Measurements from ENCODE around the gene LBHD2. TPM values are rescaled to one million over a fixed set of nuclear protein-coding genes. Genes with fewer than 3 reads are reported as not detected.

LBHD2 gene
- total and polyA plus RNA-seq, 2 of the 13 experiments (the other 11 are each of a cell fraction or from before 2014, with no cell fraction given), result 0.67 to 1.00 TPM

DNA sequence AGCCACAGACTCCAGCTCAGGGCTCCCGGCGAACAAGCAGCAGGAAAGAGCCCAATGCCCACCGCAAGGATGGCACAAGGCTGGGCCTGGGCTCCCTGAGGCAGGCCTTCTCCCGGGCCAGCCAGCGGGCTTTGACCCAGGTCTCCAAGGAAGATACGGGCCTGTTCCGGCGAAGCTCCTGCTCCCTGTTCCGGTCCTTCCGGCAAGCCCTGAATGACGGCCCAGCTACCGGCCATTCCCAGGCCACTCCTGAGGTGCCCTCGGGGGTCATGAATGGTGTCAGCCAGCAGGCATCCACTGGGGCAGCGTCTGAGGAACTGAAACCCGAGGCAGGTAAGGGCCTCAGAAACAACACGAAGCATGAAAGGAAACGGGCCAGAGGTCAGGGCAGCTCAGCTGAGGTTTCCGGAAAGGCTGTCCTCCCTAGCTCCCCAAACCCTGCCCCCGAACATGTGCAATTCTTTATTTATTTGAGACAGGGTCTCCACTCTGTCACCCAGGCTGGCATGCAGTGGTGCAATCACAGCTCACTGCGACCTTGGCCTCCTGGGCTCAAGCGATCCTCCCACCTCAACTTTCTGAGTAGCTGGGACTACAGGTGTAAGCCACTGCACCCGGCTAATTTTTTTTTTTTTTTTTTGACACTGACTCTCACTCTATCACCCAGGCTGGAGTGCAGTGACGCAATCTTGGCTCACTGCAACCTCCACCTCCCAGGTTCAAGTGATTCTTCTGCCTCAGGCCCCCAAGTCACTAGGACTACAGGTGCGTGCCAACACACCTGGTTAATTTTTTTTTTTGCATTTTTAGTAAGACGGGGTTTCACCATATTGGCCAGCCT, 16.5 kb downstream of the LBHD2 start (continued):
- TF ChIP-seq HIC2 (CRISPR knock-in tag; IDR thresholded peaks at IDR 0.05; ENCODE audit: low read depth) (peak; percentile 97), ZNF770 (CRISPR knock-in tag; IDR thresholded peaks at IDR 0.05) (peak; percentile 71; the same call in 1 of the 2 replicates), MEIS2 (CRISPR knock-in tag; IDR thresholded peaks at IDR 0.05) (peak; percentile 88; the same call in 1 of the 2 replicates), SMC3 (IDR thresholded peaks at IDR 0.05; ENCODE audit: low read length) (no peak), HNRNPK (IDR thresholded peaks at IDR 0.05; ENCODE audit: low read depth, low read length, poor library complexity, severe bottlenecking) (no peak), ZBTB21 (CRISPR knock-in tag; IDR thresholded peaks at IDR 0.05) (no peak), ARID5B (CRISPR knock-in tag; IDR thresholded peaks at IDR 0.05) (peak; percentile 93), ZNF143 (CRISPR knock-in tag; IDR thresholded peaks at IDR 0.05) (peak; percentile 49; the same call in 1 of the 2 replicates), MLXIP (CRISPR knock-in tag; IDR thresholded peaks at IDR 0.05; ENCODE audit: borderline replicate concordance) (peak; percentile 74; the same call in 1 of the 2 replicates)
- TF ChIP-seq, protein P1, sequence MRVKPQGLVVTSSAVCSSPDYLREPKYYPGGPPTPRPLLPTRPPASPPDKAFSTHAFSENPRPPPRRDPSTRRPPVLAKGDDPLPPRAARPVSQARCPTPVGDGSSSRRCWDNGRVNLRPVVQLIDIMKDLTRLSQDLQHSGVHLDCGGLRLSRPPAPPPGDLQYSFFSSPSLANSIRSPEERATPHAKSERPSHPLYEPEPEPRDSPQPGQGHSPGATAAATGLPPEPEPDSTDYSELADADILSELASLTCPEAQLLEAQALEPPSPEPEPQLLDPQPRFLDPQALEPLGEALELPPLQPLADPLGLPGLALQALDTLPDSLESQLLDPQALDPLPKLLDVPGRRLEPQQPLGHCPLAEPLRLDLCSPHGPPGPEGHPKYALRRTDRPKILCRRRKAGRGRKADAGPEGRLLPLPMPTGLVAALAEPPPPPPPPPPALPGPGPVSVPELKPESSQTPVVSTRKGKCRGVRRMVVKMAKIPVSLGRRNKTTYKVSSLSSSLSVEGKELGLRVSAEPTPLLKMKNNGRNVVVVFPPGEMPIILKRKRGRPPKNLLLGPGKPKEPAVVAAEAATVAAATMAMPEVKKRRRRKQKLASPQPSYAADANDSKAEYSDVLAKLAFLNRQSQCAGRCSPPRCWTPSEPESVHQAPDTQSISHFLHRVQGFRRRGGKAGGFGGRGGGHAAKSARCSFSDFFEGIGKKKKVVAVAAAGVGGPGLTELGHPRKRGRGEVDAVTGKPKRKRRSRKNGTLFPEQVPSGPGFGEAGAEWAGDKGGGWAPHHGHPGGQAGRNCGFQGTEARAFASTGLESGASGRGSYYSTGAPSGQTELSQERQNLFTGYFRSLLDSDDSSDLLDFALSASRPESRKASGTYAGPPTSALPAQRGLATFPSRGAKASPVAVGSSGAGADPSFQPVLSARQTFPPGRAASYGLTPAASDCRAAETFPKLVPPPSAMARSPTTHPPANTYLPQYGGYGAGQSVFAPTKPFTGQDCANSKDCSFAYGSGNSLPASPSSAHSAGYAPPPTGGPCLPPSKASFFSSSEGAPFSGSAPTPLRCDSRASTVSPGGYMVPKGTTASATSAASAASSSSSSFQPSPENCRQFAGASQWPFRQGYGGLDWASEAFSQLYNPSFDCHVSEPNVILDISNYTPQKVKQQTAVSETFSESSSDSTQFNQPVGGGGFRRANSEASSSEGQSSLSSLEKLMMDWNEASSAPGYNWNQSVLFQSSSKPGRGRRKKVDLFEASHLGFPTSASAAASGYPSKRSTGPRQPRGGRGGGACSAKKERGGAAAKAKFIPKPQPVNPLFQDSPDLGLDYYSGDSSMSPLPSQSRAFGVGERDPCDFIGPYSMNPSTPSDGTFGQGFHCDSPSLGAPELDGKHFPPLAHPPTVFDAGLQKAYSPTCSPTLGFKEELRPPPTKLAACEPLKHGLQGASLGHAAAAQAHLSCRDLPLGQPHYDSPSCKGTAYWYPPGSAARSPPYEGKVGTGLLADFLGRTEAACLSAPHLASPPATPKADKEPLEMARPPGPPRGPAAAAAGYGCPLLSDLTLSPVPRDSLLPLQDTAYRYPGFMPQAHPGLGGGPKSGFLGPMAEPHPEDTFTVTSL (CRISPR knock-in tag; IDR thresholded peaks at IDR 0.05; ENCODE audit: borderline replicate concordance), result peak; percentile 52; the same call in 1 of the 2 replicates
